ENCODE data around the gene KCTD2.

The KCTD2 gene

GRCh38 chr17:75093548-75094158 lies 46.6 kb downstream of the KCTD2 start:
- DNase-seq, result no peak
- H3K27me3 ChIP-seq, result no peaks in the 10 kb centered on the region
- H3K4me1 ChIP-seq, result no peaks in the 10 kb centered on the region
- H3K9me3 ChIP-seq, result no peaks in the 10 kb centered on the region
- no peak for TF ChIP-seq CTCF (IDR thresholded peaks at IDR 0.05; ENCODE audit: low read depth, low read length)
- H3K36me3 ChIP-seq, result no peaks in the 10 kb centered on the region
- no peak overlapping the region for H3K4me3 ChIP-seq (ENCODE audit: low read depth, low read length)

- no peak overlapping the region for H3K4me3 ChIP-seq (ENCODE audit: low read depth, low read length)
- H3K9me3 ChIP-seq, result no peaks in the 10 kb centered on the region
- no peaks in the 10 kb centered on the region for H3K27me3 ChIP-seq
- H3K36me3 ChIP-seq, result no peaks in the 10 kb centered on the region
- no peaks in the 10 kb centered on the region for H3K4me1 ChIP-seq
- no peak for TF ChIP-seq CTCF (IDR thresholded peaks at IDR 0.05; ENCODE audit: low read depth, low read length)
- DNase-seq, result no peak
Measured at GRCh38 chr17:75094871-75095399, 47.9 kb downstream of the KCTD2 start.

GRCh38 chr17:75096082-75096625 lies 49.1 kb downstream of the KCTD2 start:
- Histone ChIP-seq H3K9me3 (no peaks in the 10 kb centered on the region), H3K4me1 (no peaks in the 10 kb centered on the region)

GRCh38 chr17:75097865-75098264 lies 50.8 kb downstream of the KCTD2 start:
- TF ChIP-seq CTCF (IDR thresholded peaks at IDR 0.05; ENCODE audit: low read depth, low read length), result no peak
- Histone ChIP-seq H3K9me3 (no peaks in the 10 kb centered on the region), H3K36me3 (no peaks in the 10 kb centered on the region), H3K4me1 (no peaks in the 10 kb centered on the region), H3K4me3 (ENCODE audit: low read depth, low read length) (no peak overlapping the region), H3K27me3 (no peaks in the 10 kb centered on the region)
- no peak for DNase-seq

More at GRCh38 chr17:75096082-75096625, 49.1 kb downstream of the KCTD2 start:
- no peaks in the 10 kb centered on the region for H3K27me3 ChIP-seq
- TF ChIP-seq CTCF (IDR thresholded peaks at IDR 0.05; ENCODE audit: low read depth, low read length), result no peak
- H3K36me3 ChIP-seq, result no peaks in the 10 kb centered on the region
- DNase-seq, result no peak
- H3K4me3 ChIP-seq (ENCODE audit: low read depth, low read length), result no peak overlapping the region

- no peak for DNase-seq
- no peak for TF ChIP-seq CTCF (IDR thresholded peaks at IDR 0.05; ENCODE audit: low read depth, low read length)
- Histone ChIP-seq H3K4me1 (no peaks in the 10 kb centered on the region), H3K9me3 (no peaks in the 10 kb centered on the region), H3K4me3 (ENCODE audit: low read depth, low read length) (no peak overlapping the region), H3K27me3 (no peaks in the 10 kb centered on the region), H3K36me3 (no peaks in the 10 kb centered on the region)
Measured at GRCh38 chr17:75098861-75099260, 51.8 kb downstream of the KCTD2 start.

- H3K36me3 ChIP-seq, result no peaks in the 10 kb centered on the region
- H3K9me3 ChIP-seq, result no peaks in the 10 kb centered on the region
- no peak overlapping the region for H3K4me3 ChIP-seq (ENCODE audit: low read depth, low read length)
- TF ChIP-seq CTCF (IDR thresholded peaks at IDR 0.05; ENCODE audit: low read depth, low read length), result no peak
- no peaks in the 10 kb centered on the region for H3K4me1 ChIP-seq
- no peaks in the 10 kb centered on the region for H3K27me3 ChIP-seq
- DNase-seq, result no peak
Measured at GRCh38 chr17:75099881-75100595, 53.0 kb downstream of the KCTD2 start.

Measured in BE2C (cell line).